SK-N-SH (cell line): ENCODE measurements around the gene INSYN2B. TPM values are rescaled to one million over a fixed set of nuclear protein-coding genes. Genes with fewer than 3 reads are reported as not detected.

Experiments used
- CTCF ChIA-PET: fragments of 300-600, 350-600 bp; formaldehyde crosslinking; extraction: SDS; loops from one replicate; lab custom pipeline; 2021; lab: Yijun Ruan, JAX
- POLR2A ChIA-PET: fragments of 350-600 bp; sonication (Branson Sonifier 250); formaldehyde crosslinking; extraction: SDS; loops from one replicate; lab custom pipeline; 2020; ENCODE audit warnings: antibody characterized with exemption, inconsistent platforms; lab: Yijun Ruan, JAX
- DNase-seq: peaks from one replicate; pipeline ENCODE4 v3.0.0; 2012
- H2AFZ ChIP-seq: fragments of 200-600 bp; sonication (generic); 2 replicates; pipeline ENCODE4 v1.8.1; 2016; ENCODE audit warnings: antibody characterized with exemption, mild to moderate bottlenecking, low read depth
- H3F3A ChIP-seq: fragments of 200-600 bp; sonication (generic); replicated peaks from 2 replicates; pipeline ENCODE3; 2016; ENCODE audit warnings: antibody characterized with exemption, mild to moderate bottlenecking; ENCODE audit not compliant: insufficient read depth
- H3K27ac ChIP-seq, 2 experiments: fragments of 200-500 bp in 1 of 2; fragments of 200-600 bp in 1 of 2; sonication (Bioruptor generic) in 1 of 2; sonication (generic), shearing (Covaris generic) in 1 of 2; 2 replicates each; pipeline versions ENCODE4 v1.5.1 to v1.6.1; 2014 to 2016; ENCODE audit warnings: low read depth in 2 of 2, inconsistent platforms in 1 of 2, low read length in 1 of 2, mild to moderate bottlenecking in 1 of 2, mixed read lengths in 1 of 2
- H3K27me3 ChIP-seq: fragments of 200-600 bp; sonication (generic), shearing (Covaris generic); 2 replicates; pipeline ENCODE4 v1.6.1; 2016; ENCODE audit warnings: mixed run types; ENCODE audit not compliant: insufficient read depth
- H3K36me3 ChIP-seq, 2 experiments: fragments of 200-500 bp in 1 of 2; fragments of 200-600 bp in 1 of 2; sonication (Bioruptor generic) in 1 of 2; sonication (generic) in 1 of 2; replicated peaks in 1 of 2; 2 replicates each; pipeline versions ENCODE3 to v1.5.1; 2014 to 2016; ENCODE audit warnings: low read length in 1 of 2, mild to moderate bottlenecking in 1 of 2; ENCODE audit not compliant: insufficient read depth in 2 of 2, control insufficient read depth in 1 of 2
- H3K4me1 ChIP-seq, 2 experiments: fragments of 200-500 bp in 1 of 2; fragments of 200-600 bp in 1 of 2; sonication (Bioruptor generic) in 1 of 2; sonication (generic), shearing (Covaris generic) in 1 of 2; 2 replicates each; pipeline versions ENCODE4 v1.5.1 to v1.6.1; 2014 to 2016; ENCODE audit warnings: low read depth in 1 of 2, low read length in 1 of 2, mixed run types in 1 of 2; ENCODE audit not compliant: insufficient read depth in 2 of 2, control insufficient read depth in 1 of 2
- H3K4me2 ChIP-seq: fragments of 200-600 bp; sonication (generic), shearing (Covaris generic); 2 replicates; pipeline ENCODE4 v1.6.1; 2017; ENCODE audit warnings: mixed run types
- H3K4me3 ChIP-seq, 2 experiments: fragments of 200-500 bp in 1 of 2; fragments of 200-600 bp in 1 of 2; sonication (Bioruptor generic) in 1 of 2; sonication (generic), shearing (Covaris generic) in 1 of 2; 2 replicates each; pipeline versions ENCODE4 v1.5.1 to v1.8.1; 2014 to 2016; ENCODE audit warnings: low read depth in 2 of 2, inconsistent platforms in 1 of 2, low read length in 1 of 2, mild to moderate bottlenecking in 1 of 2, mixed read lengths in 1 of 2, moderate library complexity in 1 of 2
- H3K79me2 ChIP-seq: fragments of 200-600 bp; sonication (generic); 2 replicates; pipeline ENCODE4 v1.8.1; 2017; ENCODE audit warnings: mild to moderate bottlenecking; ENCODE audit not compliant: insufficient read depth
- H3K9ac ChIP-seq: fragments of 200-600 bp; sonication (generic); 2 replicates; pipeline ENCODE4 v1.6.1; 2017; ENCODE audit warnings: mixed run types
- H3K9me2 ChIP-seq: fragments of 200-600 bp; sonication (generic); 2 replicates; pipeline ENCODE4 v1.6.1; 2017; ENCODE audit warnings: mixed run types
- H3K9me3 ChIP-seq: fragments of 200-600 bp; sonication (generic); 2 replicates; pipeline ENCODE4 v1.6.1; 2017; ENCODE audit warnings: mixed run types, mild to moderate bottlenecking, moderate library complexity
- H4K20me1 ChIP-seq: fragments of 200-600 bp; sonication (generic); 2 replicates; pipeline ENCODE4 v1.6.1; 2017; ENCODE audit warnings: mild to moderate bottlenecking, mixed run types; ENCODE audit not compliant: insufficient read depth
- CTCF ChIP-seq: fragments of 200-600 bp; sonication (generic); IDR thresholded peaks from 2 replicates; pipeline ENCODE4 v1.6.1; 2017; ENCODE audit warnings: antibody characterized with exemption, mild to moderate bottlenecking, moderate library complexity
- ELF1 ChIP-seq: IDR thresholded peaks from 2 replicates; pipeline ENCODE4 v1.4.0; 2012
- FOXM1 ChIP-seq: IDR thresholded peaks from 2 replicates; pipeline ENCODE4 v1.4.0; 2012; ENCODE audit warnings: low read depth, mild to moderate bottlenecking
- MAX ChIP-seq: IDR thresholded peaks from 2 replicates; pipeline ENCODE4 v1.4.0; 2012; ENCODE audit warnings: low read depth
- MXI1 ChIP-seq: IDR thresholded peaks from 2 replicates; pipeline ENCODE4 v1.6.1; 2012; ENCODE audit warnings: mild to moderate bottlenecking, low read depth, low read length, improper control_type of control experiment
- NRF1 ChIP-seq: IDR thresholded peaks from 2 replicates; pipeline ENCODE4 v1.6.1; 2012; ENCODE audit warnings: low read depth, mild to moderate bottlenecking, low read length
- PBX3 ChIP-seq: IDR thresholded peaks from 2 replicates; pipeline ENCODE4; 2012
- RAD21 ChIP-seq: IDR thresholded peaks from 2 replicates; pipeline ENCODE4 v1.6.1; 2012; ENCODE audit warnings: mild to moderate bottlenecking, low read length
- REST ChIP-seq: IDR thresholded peaks from 2 replicates; pipeline ENCODE4 v1.6.1; 2012; ENCODE audit warnings: mild to moderate bottlenecking, low read depth, low read length, moderate library complexity
- RFX5 ChIP-seq: IDR thresholded peaks from 2 replicates; pipeline ENCODE4 v1.6.1; 2012; ENCODE audit warnings: mild to moderate bottlenecking, improper control_type of control experiment, low read length
- SMC3 ChIP-seq: IDR thresholded peaks from 2 replicates; pipeline ENCODE4 v1.6.1; 2012; ENCODE audit warnings: low read depth, low read length, improper control_type of control experiment
- TCF12 ChIP-seq: IDR thresholded peaks from 2 replicates; pipeline ENCODE4 v1.4.0; 2012
- TEAD4 ChIP-seq: IDR thresholded peaks from 2 replicates; pipeline ENCODE4 v1.4.0; 2012; ENCODE audit warnings: mild to moderate bottlenecking, borderline replicate concordance; ENCODE audit not compliant: insufficient read depth
- YY1 ChIP-seq: IDR thresholded peaks from 2 replicates; pipeline ENCODE4 v1.4.0; 2012; ENCODE audit warnings: low read depth, mild to moderate bottlenecking
- WGBS: methylation state at CpG from one replicate; pipeline ENCODE4 v1.1.6; 2017; ENCODE audit warnings: low lambda C conversion rate; 5-methylcytosine and 5-hydroxymethylcytosine counted together
- polyA plus RNA-seq, 3 experiments: library from polyadenylated mRNA; depleted of rRNA; stranded (reverse); fragments of >200 nt; gene quantifications; 2 replicates each; pipeline ENCODE4 v1.2.3, GENCODE V29; 2012

Gene INSYN2B
- polyA plus RNA-seq (2012; rRNA removed), result 9.2 and 13.4 TPM in 2 replicates
- polyA plus RNA-seq (2012; cell fraction: cytosol; rRNA removed), result 7.1 and 9.7 TPM in 2 replicates
- polyA plus RNA-seq (2012; cell fraction: nucleus; rRNA removed), result 6.6 and 9.4 TPM in 2 replicates

GRCh38 chr5:169980418-169981053 lies at the start of gene INSYN2B:
Gene INSYN2B, minus strand, starts transcription at chr5:169980495. Its CDS starts 96,597 bp downstream, at chr5:169883898.
- Histone ChIP-seq H3K27me3 (no peaks in the 10 kb centered on the region), H3K9ac (peak within 1 kb of the TSS; percentile 79), H3F3A (peaks cover 15% of the 10 kb centered on the region), H4K20me1 (no peaks in the 10 kb centered on the region), H3K79me2 (peaks cover 47% of the 10 kb centered on the region), H3K9me2 (no peaks in the 10 kb centered on the region), H3K4me3 (peak within 1 kb of the TSS; percentile 58 to 85), H3K36me3 (no peaks in the 10 kb centered on the region), H3K9me3 (no peaks in the 10 kb centered on the region), H3K4me2 (peak within 1 kb of the TSS; percentile 94), H3K4me1 (peaks cover 2 to 24% of the 10 kb centered on the region in 2 experiments; a peak in 3 of 4 replicates), H3K27ac (peak within 1 kb of the TSS; percentile 32 to 92; a peak in 3 of 4 replicates), H2AFZ (peak within 1 kb of the TSS; percentile 76)
- POLR2A ChIA-PET, result no interaction called here
- DNase-seq, result peak; percentile 63
- CTCF ChIA-PET, result interaction anchor here (0.6 to 2.5 kb wide), 127 partner anchors 10 to 1044 kb away, joined by 3 to 95 read pairs (median 5); partner anchors contain the start of genes C5orf58 and SPDL1
- TF ChIP-seq RFX5 (0 out of 2 replicates have a peak, but pooled peaks have one; percentile 10), MAX (peak; percentile 65; the same call in 1 of the 2 replicates), RAD21 (peak; percentile 67), TEAD4 (no peak), MXI1 (peak; percentile 65; the same call in 1 of the 2 replicates), PBX3 (no peak), CTCF (peak; percentile 90), FOXM1 (no peak), NRF1 (0 out of 2 replicates have a peak, but pooled peaks have one; percentile 8), SMC3 (peak; percentile 72), TCF12 (peak; percentile 26; the same call in 1 of the 2 replicates), YY1 (no peak; the same call in 1 of the 2 replicates), REST (peak; percentile 12; the same call in 1 of the 2 replicates), ELF1 (no peak)
- 18% methylated on average over 11 of the region's 11 CpGs for WGBS
